Large intestine (tissue), 3 donors: ENCODE results near the gene AGTRAP. TPM values are rescaled to one million over a fixed set of nuclear protein-coding genes. Genes with fewer than 3 reads are reported as not detected.

Experiments
- DNase-seq, 2 donors: peaks; one replicate each; pipeline versions ENCODE4 v3.0.0 to v3.0.0-alpha.2; 2013
- H3K27ac ChIP-seq: one replicate; pipeline ENCODE4 v1.5.1; 2013; ENCODE audit warnings: low read length
- H3K27me3 ChIP-seq: 2 replicates; pipeline ENCODE4 v1.6.1; 2013; ENCODE audit warnings: low read length; ENCODE audit not compliant: control insufficient read depth, insufficient read depth
- H3K36me3 ChIP-seq: 2 replicates; pipeline ENCODE4 v1.6.1; 2013; ENCODE audit warnings: low read length; ENCODE audit not compliant: control insufficient read depth, insufficient read depth
- H3K4me1 ChIP-seq: one replicate; pipeline ENCODE4 v1.6.1; 2013; ENCODE audit warnings: low read length; ENCODE audit not compliant: control insufficient read depth, insufficient read depth
- H3K4me3 ChIP-seq: one replicate; pipeline ENCODE4 v1.5.1; 2013; ENCODE audit warnings: low read length
- H3K9me3 ChIP-seq: one replicate; pipeline ENCODE4 v1.6.1; 2013; ENCODE audit warnings: mild to moderate bottlenecking, low read depth, low read length, moderate library complexity; ENCODE audit not compliant: control insufficient read depth
- WGBS: methylation state at CpG from one replicate; pipeline ENCODE4 v1.1.5; 2013; ENCODE audit warnings: low lambda C conversion rate; ENCODE audit not compliant: insufficient coverage; 5-methylcytosine and 5-hydroxymethylcytosine counted together
- polyA plus RNA-seq: library from polyadenylated mRNA; unstranded; fragments of 120-200 nt; gene quantifications from one replicate; pipeline ENCODE4 v1.2.1, GENCODE V29; 2013

AGTRAP gene
- polyA plus RNA-seq, 1 donor: 21.5 TPM

DNA sequence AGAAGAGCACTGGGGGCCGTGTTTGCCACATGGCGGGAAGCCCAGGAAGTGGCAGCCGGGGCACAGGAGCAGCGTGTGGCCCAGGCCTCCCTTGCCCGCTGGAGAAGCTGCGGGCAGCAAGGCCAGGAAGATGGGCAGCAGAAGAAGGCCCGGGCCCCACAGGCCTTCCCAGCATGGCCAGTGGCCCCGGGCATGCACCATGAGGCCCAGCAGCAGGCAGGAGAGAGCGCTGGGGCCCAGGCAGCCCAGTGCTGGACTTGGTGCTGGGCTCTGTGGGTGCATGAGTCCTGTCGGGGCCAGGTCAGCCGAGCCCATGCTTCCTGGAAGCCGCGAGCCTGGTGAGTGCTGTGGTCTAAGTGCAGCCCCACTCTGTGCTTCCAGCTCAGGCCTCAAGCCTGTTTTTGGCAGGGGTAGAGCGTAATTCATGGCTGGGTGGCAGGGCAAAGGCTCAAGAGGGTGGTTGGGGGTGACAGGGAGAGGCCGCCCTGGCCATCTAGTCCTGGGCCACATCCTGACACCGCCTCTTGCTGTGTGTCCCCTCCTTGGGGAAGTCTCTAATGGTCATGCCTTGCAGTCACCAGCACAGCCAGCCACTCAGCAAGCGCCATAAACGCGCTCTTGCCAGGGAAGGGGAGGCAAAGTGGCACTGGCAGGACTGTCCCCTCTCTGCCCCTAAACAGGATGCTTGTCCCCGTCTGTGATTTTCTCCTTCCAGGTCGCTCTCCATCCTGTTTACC, 48.5 kb downstream of the AGTRAP start:
- peaks cover 3% of the 10 kb centered on the region for H3K36me3 ChIP-seq
- DNase-seq: no peak
- no peak overlapping the region for H3K27ac ChIP-seq

GRCh38 chr1:11784993-11785769, 49.2 kb downstream of the AGTRAP start:
- Histone ChIP-seq H3K4me1 (peaks cover 24% of the 10 kb centered on the region), H3K27ac (no peak overlapping the region), H3K9me3 (no peaks in the 10 kb centered on the region), H3K27me3 (no peaks in the 10 kb centered on the region), H3K4me3 (peak overlapping the region; percentile 10), H3K36me3 (peaks cover 11% of the 10 kb centered on the region)
- DNase-seq: peak; percentile 51 to 55
- WGBS: no CpG with 5 or more reads among the region's 30 CpGs

More for the DNA sequence above, 48.5 kb downstream of the AGTRAP start:
- Histone ChIP-seq H3K4me3 (no peak overlapping the region), H3K27me3 (no peaks in the 10 kb centered on the region), H3K4me1 (peaks cover 24% of the 10 kb centered on the region), H3K9me3 (peaks cover 3% of the 10 kb centered on the region)
- no CpG with 5 or more reads among the region's 21 CpGs for WGBS

GRCh38 chr1:11786168-11786567, 50.2 kb downstream of the AGTRAP start:
- Histone ChIP-seq H3K4me3 (no peak overlapping the region), H3K9me3 (no peaks in the 10 kb centered on the region), H3K27me3 (no peaks in the 10 kb centered on the region), H3K36me3 (peaks cover 19% of the 10 kb centered on the region), H3K27ac (no peak overlapping the region), H3K4me1 (peaks cover 28% of the 10 kb centered on the region)
- DNase-seq: no peak
- WGBS: no CpG with 5 or more reads among the region's 5 CpGs

- H3K27me3 ChIP-seq: no peaks in the 10 kb centered on the region
- no peaks in the 10 kb centered on the region for H3K9me3 ChIP-seq
- H3K27ac ChIP-seq: no peak overlapping the region
- no peak overlapping the region for H3K4me3 ChIP-seq
- WGBS: no CpG with 5 or more reads among the region's 16 CpGs
- peaks cover 27% of the 10 kb centered on the region for H3K36me3 ChIP-seq
- peaks cover 35% of the 10 kb centered on the region for H3K4me1 ChIP-seq
- peak in 1 of 2 donors; percentile 39 for DNase-seq
These were observed 51.4 kb downstream of the AGTRAP start for GRCh38 chr1:11787251-11787803.

DNA sequence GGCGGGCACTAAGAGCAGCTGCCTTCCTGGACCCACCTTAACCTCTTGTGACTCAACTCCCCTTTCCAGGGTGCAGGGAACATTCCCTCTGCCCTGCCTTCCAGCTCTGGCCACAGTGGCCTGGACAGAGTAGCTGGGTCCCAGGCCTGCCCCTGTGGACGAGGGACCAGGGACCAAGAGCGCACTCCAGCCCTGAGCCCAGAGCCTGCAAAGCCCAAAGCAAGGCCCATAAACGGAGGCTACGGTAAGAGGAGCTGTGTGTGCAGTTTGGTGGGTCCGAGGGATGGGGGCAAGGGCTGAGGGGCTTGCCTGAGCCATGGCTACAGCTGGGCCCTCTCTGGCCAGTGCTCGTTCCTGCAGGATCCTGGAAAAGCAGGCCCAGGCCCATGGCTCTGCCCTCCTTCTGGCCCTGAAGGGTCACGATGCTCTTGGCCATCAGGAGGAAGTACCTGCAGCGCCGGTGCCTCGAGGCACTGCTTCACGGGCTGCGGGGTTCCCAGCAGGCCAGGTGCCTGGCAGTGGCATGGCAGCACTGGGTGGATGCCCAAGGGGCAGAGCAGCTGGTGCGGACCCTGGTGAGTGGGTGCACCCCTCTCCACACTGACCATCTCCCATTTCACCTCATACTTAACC, 52.0 kb downstream of the AGTRAP start:
- Histone ChIP-seq H3K4me1 (peaks cover 35% of the 10 kb centered on the region), H3K27me3 (no peaks in the 10 kb centered on the region), H3K9me3 (no peaks in the 10 kb centered on the region), H3K27ac (no peak overlapping the region), H3K4me3 (no peak overlapping the region), H3K36me3 (peaks cover 33% of the 10 kb centered on the region)
- WGBS: no CpG with 5 or more reads among the region's 14 CpGs
- no peak for DNase-seq

- Histone ChIP-seq H3K27me3 (no peaks in the 10 kb centered on the region), H3K36me3 (peaks cover 37% of the 10 kb centered on the region), H3K4me3 (no peak overlapping the region), H3K27ac (no peak overlapping the region), H3K9me3 (no peaks in the 10 kb centered on the region), H3K4me1 (peaks cover 35% of the 10 kb centered on the region)
- no CpG with 5 or more reads among the region's 14 CpGs for WGBS
- DNase-seq: no peak
These were observed 52.7 kb downstream of the AGTRAP start for GRCh38 chr1:11788549-11789053.

DNA sequence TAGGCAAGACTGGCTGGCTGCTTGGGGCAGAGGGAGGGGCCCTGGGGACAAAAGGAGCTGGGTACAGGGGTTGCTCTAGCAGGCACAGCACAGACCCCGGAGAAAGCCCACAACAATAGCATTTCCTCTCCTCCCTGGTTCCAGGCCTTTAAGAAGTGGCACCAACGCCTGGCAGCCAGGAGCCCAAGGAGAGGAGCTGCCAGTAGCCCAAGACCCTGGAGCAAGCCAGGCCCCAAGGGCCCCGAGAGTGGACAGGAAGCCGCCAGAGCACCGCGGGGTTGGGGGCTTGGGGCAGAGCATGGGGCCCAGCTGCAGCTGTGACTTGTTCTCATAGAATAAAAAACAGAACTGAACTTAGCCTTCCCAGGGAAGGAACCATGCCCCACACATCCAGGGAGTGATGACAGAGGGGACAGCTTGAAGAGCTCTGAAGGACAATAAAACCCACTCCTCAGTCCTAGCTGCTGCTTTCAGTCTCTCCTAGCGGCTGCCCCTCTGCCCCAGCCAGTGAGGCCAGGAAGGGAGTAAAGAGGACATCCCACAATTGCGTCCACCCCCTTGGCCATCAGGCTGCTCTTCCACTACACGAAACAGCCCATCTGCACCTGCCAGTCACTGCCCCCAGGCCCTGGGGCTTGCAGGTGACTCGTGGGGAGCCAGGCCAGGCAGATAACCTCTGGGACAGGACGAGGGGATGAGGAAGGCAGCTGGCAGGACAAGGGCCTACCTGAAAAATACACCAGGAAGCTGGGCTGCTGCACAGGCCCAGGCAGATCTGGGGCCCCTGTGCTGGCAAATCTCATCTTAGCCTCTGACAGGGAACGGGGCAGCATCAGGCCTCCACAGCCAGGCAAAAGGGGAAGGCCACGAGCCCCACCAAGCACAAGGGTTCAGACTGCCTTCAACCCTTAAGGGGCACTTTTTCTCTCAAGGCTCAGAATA, 53.5 kb downstream of the AGTRAP start:
- Histone ChIP-seq H3K36me3 (peaks cover 45% of the 10 kb centered on the region), H3K27ac (peak overlapping the region; percentile 74), H3K4me3 (no peak overlapping the region), H3K27me3 (no peaks in the 10 kb centered on the region), H3K4me1 (peaks cover 35% of the 10 kb centered on the region), H3K9me3 (no peaks in the 10 kb centered on the region)
- no CpG with 5 or more reads among the region's 13 CpGs for WGBS
- no peak for DNase-seq

GRCh38 chr1:11790101-11790879, 54.4 kb downstream of the AGTRAP start:
- H3K4me1 ChIP-seq: peaks cover 27% of the 10 kb centered on the region
- no peak for DNase-seq
- WGBS: no CpG with 5 or more reads among the region's 20 CpGs
- no peaks in the 10 kb centered on the region for H3K9me3 ChIP-seq
- peak overlapping the region; percentile 74 for H3K27ac ChIP-seq
- peaks cover 53% of the 10 kb centered on the region for H3K36me3 ChIP-seq
- no peaks in the 10 kb centered on the region for H3K27me3 ChIP-seq
- no peak overlapping the region for H3K4me3 ChIP-seq
